Measurements from ENCODE around the gene LRRC17. TPM values are rescaled to one million over a fixed set of nuclear protein-coding genes. Genes with fewer than 3 reads are reported as not detected.
"Not testable (repeated sequence)": the region's sequence is repeated elsewhere in the genome, so short reads cannot be mapped to it uniquely, and the experiment has no call there.

LRRC17 gene
- total RNA-seq, 1 donor from 2014 or later, result 1.8 TPM

GRCh38 chr7:102895602-102896001 lies 17.2 kb upstream of the LRRC17 start:
- intact Hi-C loops (cut with DNase I), result loop anchor here (10.0 kb wide), 1 partner anchor 169 kb away; no protein-coding TSS in a partner anchor

GRCh38 chr7:102896585-102896984 lies 16.2 kb upstream of the LRRC17 start:
- no peak for DNase-seq (ENCODE audit: low spot score)
- intact Hi-C loops (cut with DNase I), result loop anchor here (10.0 kb wide), 1 partner anchor 168 kb away; no protein-coding TSS in a partner anchor

More at GRCh38 chr7:102895602-102896001, 17.2 kb upstream of the LRRC17 start:
- DNase-seq (ENCODE audit: low spot score), result no peak

- DNase-seq (ENCODE audit: low spot score), result no peak
- intact Hi-C loops (cut with DNase I), result loop anchor here (10.0 kb wide), 1 partner anchor 168 kb away; no protein-coding TSS in a partner anchor
These were observed 15.6 kb upstream of the LRRC17 start for GRCh38 chr7:102897211-102897631.

DNA sequence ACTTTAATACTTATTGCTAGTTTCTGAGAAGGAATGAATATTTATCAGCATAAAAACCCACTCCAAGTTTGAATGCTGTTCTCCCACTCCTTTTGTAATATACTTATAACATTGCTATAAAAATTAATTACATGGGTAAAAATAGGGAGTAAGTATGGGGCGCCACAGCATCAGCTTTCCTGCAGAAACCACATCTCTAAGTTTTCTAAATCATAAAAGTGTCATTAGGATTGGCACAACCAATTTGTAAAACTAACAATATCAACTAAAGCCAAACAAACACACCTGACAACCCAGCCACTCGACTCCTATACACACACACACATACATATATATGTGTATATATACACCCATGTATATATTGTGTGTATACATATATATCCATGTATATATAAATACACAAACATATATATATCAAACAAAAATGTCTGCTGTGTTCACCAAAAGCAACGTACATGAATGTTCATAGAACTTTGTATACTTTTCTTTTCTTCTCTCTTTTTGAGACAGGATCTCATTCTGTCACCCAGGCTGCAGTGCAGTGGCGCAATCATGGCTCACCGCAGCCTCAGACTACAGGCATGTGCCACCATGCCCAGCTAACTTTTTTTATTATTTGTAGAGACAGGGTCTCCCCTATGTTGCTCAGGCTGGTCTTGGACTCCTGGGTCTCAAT lies 14.8 kb upstream of the LRRC17 start:
- intact Hi-C loops (cut with DNase I), result loop anchor here (10.0 kb wide), 1 partner anchor 167 kb away; no protein-coding TSS in a partner anchor
- no peak for DNase-seq (ENCODE audit: low spot score)

DNA sequence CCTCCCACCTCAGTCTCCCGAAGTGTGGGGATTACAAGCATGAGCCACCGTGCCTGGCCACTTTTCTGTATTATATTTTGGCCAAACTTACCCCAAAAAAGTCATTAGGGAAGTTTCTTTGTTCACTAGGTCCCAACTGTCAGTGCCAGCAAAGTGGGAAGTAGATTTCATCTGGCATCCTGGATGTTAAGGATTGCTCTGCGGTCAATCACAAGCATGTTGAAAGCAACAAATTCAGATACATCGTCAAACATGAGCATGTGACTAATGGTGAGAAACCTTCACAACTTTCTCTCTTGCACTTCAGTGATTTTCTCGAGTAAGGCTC lies 14.3 kb upstream of the LRRC17 start:
- no peak for DNase-seq (ENCODE audit: low spot score)
- intact Hi-C loops (cut with DNase I), result loop anchor here (10.0 kb wide), 1 partner anchor 166 kb away; no protein-coding TSS in a partner anchor

DNA sequence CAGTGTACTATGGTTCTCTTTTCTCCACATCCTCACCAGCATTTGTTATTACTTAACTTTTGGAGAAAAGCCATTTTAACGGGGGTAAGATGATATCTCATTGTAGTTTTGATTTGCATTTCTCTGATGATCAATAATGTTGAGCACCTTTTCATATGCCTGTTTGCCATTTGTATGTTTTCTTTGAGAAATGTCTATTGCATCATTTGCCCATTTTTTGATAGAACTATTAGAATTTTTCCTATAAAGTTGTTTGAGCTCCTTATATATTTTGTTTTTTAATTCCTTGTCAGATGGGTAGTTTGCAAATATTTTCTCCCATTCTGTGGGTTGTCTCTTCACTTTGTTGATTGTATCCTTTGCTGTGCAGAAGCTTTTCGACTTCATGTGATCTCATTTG lies 10.7 kb upstream of the LRRC17 start:
- DNase-seq (ENCODE audit: low spot score); intact Hi-C loops (cut with DNase I): not testable (repeated sequence)

GRCh38 chr7:102903576-102903975 lies 9.2 kb upstream of the LRRC17 start:
- DNase-seq (ENCODE audit: low spot score); intact Hi-C loops (cut with DNase I): not testable (repeated sequence)

DNA sequence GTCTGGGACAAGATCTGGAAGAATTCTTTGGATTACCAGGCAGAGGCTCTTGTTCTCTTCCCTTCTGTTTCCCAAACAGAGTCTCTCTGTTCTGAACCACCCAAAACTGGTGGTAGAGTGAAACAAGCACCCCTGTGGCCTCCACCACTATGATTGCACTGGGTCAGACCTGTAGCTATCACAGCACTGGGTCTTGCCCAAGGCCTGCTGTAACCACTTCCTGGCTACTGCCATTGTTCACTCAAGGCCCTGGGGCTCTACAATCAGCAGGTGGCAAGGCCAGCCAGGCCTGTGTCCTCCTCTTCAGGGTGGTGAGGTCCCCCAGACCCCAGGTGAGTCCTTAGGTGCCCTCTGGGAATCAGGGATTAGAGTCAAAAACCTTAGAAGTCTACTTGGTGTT lies 4.1 kb upstream of the LRRC17 start:
- no peak for DNase-seq (ENCODE audit: low spot score)

GRCh38 chr7:102913826-102914225 lies 1.0 kb downstream of the LRRC17 start:
- intact Hi-C loops (cut with DNase I), result no loop called here
- DNase-seq (ENCODE audit: low spot score), result no peak

More for the DNA sequence above, 4.1 kb upstream of the LRRC17 start:
- intact Hi-C loops (cut with DNase I), result no loop called here

- no peak for DNase-seq (ENCODE audit: low spot score)
- intact Hi-C loops (cut with DNase I), result no loop called here
These were observed 1.8 kb downstream of the LRRC17 start for GRCh38 chr7:102914585-102914984.

GRCh38 chr7:102916426-102916825 lies 3.6 kb downstream of the LRRC17 start:
- intact Hi-C loops (cut with DNase I), result no loop called here
- no peak for DNase-seq (ENCODE audit: low spot score)

GRCh38 chr7:102916881-102917280 lies 4.1 kb downstream of the LRRC17 start:
- intact Hi-C loops (cut with DNase I), result no loop called here
- no peak for DNase-seq (ENCODE audit: low spot score)

DNA sequence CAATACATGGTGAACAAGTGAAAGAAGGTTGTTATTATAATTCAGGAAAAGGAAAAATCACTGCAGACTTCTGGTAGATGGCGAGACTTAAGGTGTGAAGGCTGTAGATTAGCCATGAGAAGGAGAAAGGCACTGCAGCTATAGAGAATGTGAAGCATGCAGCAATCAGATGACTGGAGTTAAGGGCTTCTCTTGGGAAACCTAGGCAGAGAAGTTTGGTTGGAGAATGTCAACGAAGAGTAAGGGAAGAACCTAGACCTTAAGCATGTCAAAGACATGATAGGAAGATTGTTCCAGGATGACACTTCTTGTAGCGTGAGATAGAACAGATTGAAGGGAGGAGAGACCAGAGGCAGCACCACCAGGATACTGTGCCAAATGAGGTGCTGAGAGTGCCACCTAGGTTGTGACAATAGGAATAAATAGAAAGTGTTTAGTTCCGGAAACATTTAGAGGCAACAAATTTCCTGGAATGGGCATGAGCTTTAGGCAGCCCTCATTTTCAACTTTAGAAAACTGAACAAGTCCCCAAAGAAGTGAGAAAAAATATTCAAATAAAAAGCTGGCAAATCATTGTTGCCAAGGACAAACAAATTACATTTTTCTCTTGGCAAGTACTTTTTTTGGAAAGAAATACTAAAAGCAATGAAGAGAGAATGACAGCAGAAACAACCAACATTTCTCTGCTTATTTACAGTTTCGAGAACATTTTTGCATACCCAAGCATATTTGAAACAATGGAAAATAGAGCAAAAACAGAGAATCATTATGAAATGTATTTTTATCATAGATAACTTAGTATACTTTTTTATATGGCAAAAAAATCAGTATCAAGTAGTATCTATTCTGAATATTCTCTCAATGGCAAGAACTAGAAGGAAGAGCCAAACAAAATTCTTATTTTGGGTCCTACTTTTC lies 4.9 kb downstream of the LRRC17 start:
- DNase-seq (ENCODE audit: low spot score), result no peak
- intact Hi-C loops (cut with DNase I), result no loop called here

GRCh38 chr7:102918845-102919244 lies 6.0 kb downstream of the LRRC17 start:
- intact Hi-C loops (cut with DNase I), result no loop called here
- DNase-seq (ENCODE audit: low spot score), result no peak

GRCh38 chr7:102925976-102926782 lies 13.4 kb downstream of the LRRC17 start:
- no peak for DNase-seq (ENCODE audit: low spot score)
- intact Hi-C loops (cut with DNase I), result no loop called here

DNA sequence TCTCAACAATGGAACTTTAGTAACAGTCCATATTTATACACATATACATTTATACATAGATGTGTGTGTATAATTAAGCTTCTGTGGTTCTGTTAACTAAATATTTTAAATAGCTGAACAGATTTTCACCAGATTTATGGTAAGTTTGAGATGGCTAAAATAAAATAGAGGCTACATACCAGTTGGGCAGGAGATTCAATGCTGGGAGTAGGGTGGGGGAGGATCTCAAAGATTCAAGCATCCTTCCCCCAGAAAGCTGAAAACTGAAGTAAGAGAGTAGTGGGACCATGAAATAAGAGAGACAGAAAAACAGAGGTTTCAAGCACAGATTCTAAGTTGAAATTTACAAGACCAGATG lies 14.0 kb downstream of the LRRC17 start:
- no peak for DNase-seq (ENCODE audit: low spot score)

DNA sequence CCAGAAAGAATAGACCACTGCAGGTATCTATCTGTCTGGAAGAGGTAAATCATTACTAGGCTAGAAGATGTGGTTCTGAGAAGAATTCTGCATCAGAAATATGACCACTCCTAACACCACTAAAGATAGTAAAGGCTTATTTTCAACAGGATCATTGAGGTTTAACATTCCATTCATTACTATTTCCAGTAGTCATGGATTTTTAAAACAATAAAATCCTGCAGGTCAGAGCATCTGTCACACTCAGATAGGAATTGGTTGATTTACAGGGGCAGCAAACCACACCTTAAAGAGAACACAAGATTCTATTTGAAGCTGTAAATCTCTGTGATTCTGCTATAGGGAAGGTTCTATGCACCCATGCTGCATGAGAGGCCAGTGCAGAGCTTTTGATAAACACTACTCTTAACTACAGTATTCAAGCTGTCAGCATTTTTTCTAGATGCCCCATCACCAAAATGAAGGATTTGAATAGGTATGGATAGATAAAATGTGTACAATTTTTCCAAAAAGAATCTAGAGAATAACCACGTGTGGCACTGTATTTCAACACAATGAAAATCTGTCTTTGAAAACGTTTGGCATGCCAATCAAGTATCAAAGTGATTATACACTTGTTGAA lies 14.6 kb downstream of the LRRC17 start:
- intact Hi-C loops (cut with DNase I), result no loop called here
- no peak for DNase-seq (ENCODE audit: low spot score)

More for the DNA sequence above, 14.0 kb downstream of the LRRC17 start:
- intact Hi-C loops (cut with DNase I), result no loop called here

DNA sequence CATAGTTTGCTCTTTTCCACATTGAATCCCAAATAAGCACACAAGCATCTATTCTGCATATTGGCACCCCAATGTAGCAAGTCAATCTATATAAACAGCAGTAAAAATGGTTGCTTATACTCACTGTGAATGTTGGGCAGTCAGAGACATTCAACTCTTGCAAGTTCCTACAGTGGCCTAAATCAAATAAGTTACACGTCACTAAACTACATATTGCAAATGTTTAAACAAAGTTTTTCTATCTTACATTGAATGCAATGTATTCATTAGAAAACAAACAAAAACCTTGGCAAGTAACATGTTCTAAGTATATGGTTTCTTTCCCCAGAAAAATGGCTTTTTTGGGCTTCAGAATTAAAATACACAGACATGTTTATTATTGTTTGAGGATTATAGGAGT lies 19.0 kb downstream of the LRRC17 start:
- intact Hi-C loops (cut with DNase I), result loop anchor here (10.0 kb wide), 1 partner anchor 63 kb away; no protein-coding TSS in a partner anchor
- DNase-seq (ENCODE audit: low spot score), result no peak

DNA sequence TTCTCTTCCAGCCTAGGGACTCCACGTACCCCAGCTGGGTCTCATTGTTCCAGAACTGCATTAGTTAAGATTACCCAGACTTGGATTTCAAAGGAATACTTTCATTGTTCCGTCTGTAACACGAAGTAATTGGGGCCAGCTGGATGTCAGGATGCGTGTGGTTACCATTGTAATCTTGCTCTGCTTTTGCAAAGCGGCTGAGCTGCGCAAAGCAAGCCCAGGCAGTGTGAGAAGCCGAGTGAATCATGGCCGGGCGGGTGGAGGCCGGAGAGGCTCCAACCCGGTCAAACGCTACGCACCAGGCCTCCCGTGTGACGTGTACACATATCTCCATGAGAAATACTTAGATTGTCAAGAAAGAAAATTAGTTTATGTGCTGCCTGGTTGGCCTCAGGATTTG lies 21.0 kb downstream of the LRRC17 start:
- peak; percentile 76 for DNase-seq (ENCODE audit: low spot score)
- intact Hi-C loops (cut with DNase I), result loop anchor here (10.0 kb wide), 1 partner anchor 61 kb away; no protein-coding TSS in a partner anchor
